Karpas-422 (cell line): Measurements from ENCODE around the gene CCL11. TPM values are rescaled to one million over a fixed set of nuclear protein-coding genes. Genes with fewer than 3 reads are reported as not detected.

Experiments used
- DNase-seq: peaks from one replicate; pipeline ENCODE4 v3.0.0-alpha.2; 2015
- H2AFZ ChIP-seq: fragments of 200-600 bp; sonication (generic); 2 replicates; pipeline ENCODE4 v1.6.1; 2014; ENCODE audit warnings: antibody characterized with exemption, low read length, mixed read lengths
- H3K27ac ChIP-seq: fragments of 200-600 bp; sonication (generic); 2 replicates; pipeline ENCODE4 v1.5.1; 2014; ENCODE audit warnings: mild to moderate bottlenecking, low read length, moderate library complexity
- H3K27me3 ChIP-seq: fragments of 200-600 bp; sonication (generic); 2 replicates; pipeline ENCODE4 v1.6.1; 2014; ENCODE audit warnings: low read length, mixed read lengths
- H3K36me3 ChIP-seq: fragments of 200-600 bp; sonication (generic); 2 replicates; pipeline ENCODE4 v1.6.1; 2014; ENCODE audit warnings: low read length, mixed read lengths; ENCODE audit not compliant: insufficient read depth
- H3K4me1 ChIP-seq: fragments of 200-600 bp; sonication (generic); 2 replicates; pipeline ENCODE4 v1.6.1; 2014; ENCODE audit warnings: mild to moderate bottlenecking, low read length, mixed read lengths
- H3K4me2 ChIP-seq: fragments of 200-600 bp; sonication (generic); 2 replicates; pipeline ENCODE4 v1.6.1; 2014; ENCODE audit warnings: low read length, low read depth, mild to moderate bottlenecking; ENCODE audit not compliant: poor library complexity, severe bottlenecking
- H3K4me3 ChIP-seq: fragments of 200-600 bp; sonication (generic); 2 replicates; pipeline ENCODE4 v1.5.1; 2014; ENCODE audit warnings: mild to moderate bottlenecking, antibody characterized with exemption, low read length, mixed read lengths
- H3K79me2 ChIP-seq: fragments of 200-600 bp; sonication (generic); 2 replicates; pipeline ENCODE4 v1.6.1; 2014; ENCODE audit warnings: mild to moderate bottlenecking, low read length, mixed read lengths
- H3K9ac ChIP-seq: fragments of 200-600 bp; sonication (generic); 2 replicates; pipeline ENCODE4 v1.6.0; 2014; ENCODE audit warnings: low read length
- H3K9me2 ChIP-seq: fragments of 200-600 bp; sonication (generic), shearing (Covaris generic); replicated peaks from 2 replicates; pipeline ENCODE4 v1.6.0; 2014; ENCODE audit warnings: mild to moderate bottlenecking, low read length, moderate library complexity; ENCODE audit not compliant: insufficient read depth
- H3K9me3 ChIP-seq: fragments of 300-700, 200-600 bp; sonication (generic); 2 replicates; pipeline ENCODE4 v1.6.1; 2014; ENCODE audit warnings: low read length, mixed read lengths
- H4K20me1 ChIP-seq: fragments of 200-600 bp; sonication (generic); 2 replicates; pipeline ENCODE4 v1.6.1; 2014; ENCODE audit warnings: mild to moderate bottlenecking, antibody characterized with exemption, low read length, low read depth; ENCODE audit not compliant: insufficient read depth
- total RNA-seq: library from RNA; depleted of rRNA; stranded (reverse); fragments of >200 nt; shearing (Covaris generic); gene quantifications from 2 replicates; pipeline ENCODE4 v1.2.3, GENCODE V29; 2014; ENCODE audit warnings: low replicate concordance

The CCL11 gene
- total RNA-seq, 1 experiment from 2014 or later = not detected

GRCh38 chr17:34305061-34305460 lies 19.5 kb downstream of the CCL11 start:
- no peaks in the 10 kb centered on the region for H4K20me1 ChIP-seq
- no peak overlapping the region for H3K9ac ChIP-seq
- H3K9me3 ChIP-seq = no peaks in the 10 kb centered on the region
- H3K4me2 ChIP-seq = no peak overlapping the region
- no peaks in the 10 kb centered on the region for H3K79me2 ChIP-seq
- no peaks in the 10 kb centered on the region for H3K9me2 ChIP-seq
- no peak overlapping the region for H3K27ac ChIP-seq
- no peak overlapping the region for H2AFZ ChIP-seq
- H3K36me3 ChIP-seq = no peaks in the 10 kb centered on the region
- H3K27me3 ChIP-seq = no peaks in the 10 kb centered on the region
- DNase-seq = no peak
- no peak overlapping the region for H3K4me3 ChIP-seq
- H3K4me1 ChIP-seq = no peaks in the 10 kb centered on the region

- Histone ChIP-seq H4K20me1 (no peaks in the 10 kb centered on the region), H3K79me2 (no peaks in the 10 kb centered on the region), H3K4me2 (no peak overlapping the region), H3K4me3 (no peak overlapping the region), H2AFZ (no peak overlapping the region), H3K9me3 (no peaks in the 10 kb centered on the region), H3K27ac (no peak overlapping the region), H3K27me3 (no peaks in the 10 kb centered on the region), H3K9me2 (no peaks in the 10 kb centered on the region), H3K4me1 (no peaks in the 10 kb centered on the region), H3K9ac (no peak overlapping the region), H3K36me3 (no peaks in the 10 kb centered on the region)
- no peak for DNase-seq
These were observed 20.1 kb downstream of the CCL11 start for GRCh38 chr17:34305606-34306005.

GRCh38 chr17:34306466-34306865 lies 20.9 kb downstream of the CCL11 start:
- Histone ChIP-seq H3K4me2 (no peak overlapping the region), H4K20me1 (no peaks in the 10 kb centered on the region), H3K4me3 (no peak overlapping the region), H3K27ac (no peak overlapping the region), H3K27me3 (no peaks in the 10 kb centered on the region), H3K9me2 (no peaks in the 10 kb centered on the region), H3K9ac (no peak overlapping the region), H3K9me3 (no peaks in the 10 kb centered on the region), H3K36me3 (no peaks in the 10 kb centered on the region), H3K79me2 (no peaks in the 10 kb centered on the region), H3K4me1 (no peaks in the 10 kb centered on the region), H2AFZ (no peak overlapping the region)
- no peak for DNase-seq

GRCh38 chr17:34307110-34307509 lies 21.6 kb downstream of the CCL11 start:
- Histone ChIP-seq H3K9me3 (no peaks in the 10 kb centered on the region), H3K36me3 (no peaks in the 10 kb centered on the region), H3K4me1 (no peaks in the 10 kb centered on the region), H2AFZ (no peak overlapping the region), H3K27ac (no peak overlapping the region), H3K27me3 (no peaks in the 10 kb centered on the region), H3K4me2 (no peak overlapping the region), H4K20me1 (no peaks in the 10 kb centered on the region), H3K79me2 (no peaks in the 10 kb centered on the region), H3K9ac (no peak overlapping the region), H3K9me2 (no peaks in the 10 kb centered on the region), H3K4me3 (no peak overlapping the region)
- DNase-seq = no peak

- H3K9me3 ChIP-seq = no peaks in the 10 kb centered on the region
- H3K9me2 ChIP-seq = no peaks in the 10 kb centered on the region
- no peak overlapping the region for H3K4me3 ChIP-seq
- H3K27me3 ChIP-seq = no peaks in the 10 kb centered on the region
- no peak for DNase-seq
- H3K36me3 ChIP-seq = no peaks in the 10 kb centered on the region
- no peaks in the 10 kb centered on the region for H3K4me1 ChIP-seq
- H3K79me2 ChIP-seq = no peaks in the 10 kb centered on the region
- H4K20me1 ChIP-seq = no peaks in the 10 kb centered on the region
- no peak overlapping the region for H3K9ac ChIP-seq
- no peak overlapping the region for H2AFZ ChIP-seq
- H3K27ac ChIP-seq = no peak overlapping the region
- no peak overlapping the region for H3K4me2 ChIP-seq
These were observed 22.8 kb downstream of the CCL11 start for GRCh38 chr17:34308371-34308770.

GRCh38 chr17:34311291-34311690 lies 25.7 kb downstream of the CCL11 start:
- no peak overlapping the region for H3K27ac ChIP-seq
- H3K9ac ChIP-seq = no peak overlapping the region
- no peaks in the 10 kb centered on the region for H3K4me1 ChIP-seq
- no peaks in the 10 kb centered on the region for H3K79me2 ChIP-seq
- DNase-seq = no peak
- H4K20me1 ChIP-seq = no peaks in the 10 kb centered on the region
- H3K4me2 ChIP-seq = no peak overlapping the region
- H3K36me3 ChIP-seq = no peaks in the 10 kb centered on the region
- H2AFZ ChIP-seq = no peak overlapping the region
- no peaks in the 10 kb centered on the region for H3K27me3 ChIP-seq
- H3K9me2 ChIP-seq = no peaks in the 10 kb centered on the region
- H3K4me3 ChIP-seq = no peak overlapping the region
- no peaks in the 10 kb centered on the region for H3K9me3 ChIP-seq

- Histone ChIP-seq H3K79me2 (no peaks in the 10 kb centered on the region), H3K9me3 (no peaks in the 10 kb centered on the region), H3K9ac (no peak overlapping the region), H3K9me2 (no peaks in the 10 kb centered on the region), H3K4me3 (no peak overlapping the region), H3K4me2 (no peak overlapping the region), H3K4me1 (no peaks in the 10 kb centered on the region), H4K20me1 (no peaks in the 10 kb centered on the region), H2AFZ (no peak overlapping the region), H3K36me3 (no peaks in the 10 kb centered on the region), H3K27me3 (no peaks in the 10 kb centered on the region), H3K27ac (no peak overlapping the region)
- no peak for DNase-seq
These were observed 26.5 kb downstream of the CCL11 start for GRCh38 chr17:34312080-34312479.

GRCh38 chr17:34313164-34313563 lies 27.6 kb downstream of the CCL11 start:
- no peak overlapping the region for H3K9ac ChIP-seq
- H3K9me3 ChIP-seq = no peaks in the 10 kb centered on the region
- H2AFZ ChIP-seq = no peak overlapping the region
- H3K4me1 ChIP-seq = no peaks in the 10 kb centered on the region
- no peak overlapping the region for H3K27ac ChIP-seq
- no peak overlapping the region for H3K4me3 ChIP-seq
- no peaks in the 10 kb centered on the region for H4K20me1 ChIP-seq
- no peak for DNase-seq
- H3K79me2 ChIP-seq = no peaks in the 10 kb centered on the region
- H3K4me2 ChIP-seq = no peak overlapping the region
- no peaks in the 10 kb centered on the region for H3K9me2 ChIP-seq
- H3K36me3 ChIP-seq = no peaks in the 10 kb centered on the region
- H3K27me3 ChIP-seq = no peaks in the 10 kb centered on the region

GRCh38 chr17:34314279-34314678 lies 28.7 kb downstream of the CCL11 start:
- Histone ChIP-seq H3K27ac (no peak overlapping the region), H3K36me3 (no peaks in the 10 kb centered on the region), H3K4me3 (no peak overlapping the region), H3K9ac (no peak overlapping the region), H3K4me2 (no peak overlapping the region), H3K4me1 (no peaks in the 10 kb centered on the region), H2AFZ (no peak overlapping the region), H4K20me1 (no peaks in the 10 kb centered on the region), H3K27me3 (no peaks in the 10 kb centered on the region), H3K79me2 (no peaks in the 10 kb centered on the region), H3K9me2 (no peaks in the 10 kb centered on the region), H3K9me3 (no peaks in the 10 kb centered on the region)
- DNase-seq = no peak
